ENCODE measurements around the gene IGFBPL1. TPM values are rescaled to one million over a fixed set of nuclear protein-coding genes. Genes with fewer than 3 reads are reported as not detected.

The IGFBPL1 gene
- total and polyA plus RNA-seq, 12 donors: not detected

- ATAC-seq: no peak
- 35 to 44% methylated on average over 1 of the region's 1 CpG for WGBS, 2 donors
- peaks cover 0 to 15% (median 7%) of the 10 kb centered on the region in 9 donors for H3K4me1 ChIP-seq
These were observed 37.2 kb downstream of the IGFBPL1 start for GRCh38 chr9:38387066-38387465.

DNA sequence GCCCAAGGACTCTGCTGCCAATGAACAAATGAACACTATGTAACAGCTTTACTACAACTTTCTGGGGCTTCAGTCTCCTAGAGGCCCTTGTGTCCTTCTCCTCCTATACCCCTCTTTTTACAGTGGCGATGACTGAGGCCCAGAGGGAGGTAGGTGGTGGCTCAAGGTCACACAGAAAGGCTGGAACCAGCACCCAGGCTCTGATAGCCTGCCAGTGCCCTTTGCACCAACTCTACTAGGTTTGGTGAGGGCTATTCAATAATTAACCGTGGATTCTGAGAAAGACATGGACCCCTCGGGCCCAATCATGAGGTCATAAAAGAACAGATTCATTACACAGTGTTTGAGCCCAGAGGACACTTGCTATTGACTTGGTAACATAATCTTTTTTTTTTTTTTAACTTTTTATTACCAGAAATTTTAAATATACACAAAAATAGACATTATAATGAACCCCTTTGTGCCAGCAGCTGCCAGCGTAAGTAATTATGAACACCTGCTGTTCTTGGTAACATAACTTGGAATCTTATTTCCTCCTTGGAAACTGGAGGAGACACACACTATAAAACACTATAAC is 37.8 kb downstream of the IGFBPL1 start:
- Histone ChIP-seq H3K27ac (no peak overlapping the region), H3K4me3 (no peak overlapping the region), H3K9me3 (peaks cover 0 to 16% (median 5%) of the 10 kb centered on the region in 11 donors), H3K36me3 (no peaks in the 10 kb centered on the region), H3K4me1 (peaks cover 0 to 11% (median 3%) of the 10 kb centered on the region in 9 donors), H3K27me3 (no peaks in the 10 kb centered on the region)
- TF ChIP-seq, protein P1, sequence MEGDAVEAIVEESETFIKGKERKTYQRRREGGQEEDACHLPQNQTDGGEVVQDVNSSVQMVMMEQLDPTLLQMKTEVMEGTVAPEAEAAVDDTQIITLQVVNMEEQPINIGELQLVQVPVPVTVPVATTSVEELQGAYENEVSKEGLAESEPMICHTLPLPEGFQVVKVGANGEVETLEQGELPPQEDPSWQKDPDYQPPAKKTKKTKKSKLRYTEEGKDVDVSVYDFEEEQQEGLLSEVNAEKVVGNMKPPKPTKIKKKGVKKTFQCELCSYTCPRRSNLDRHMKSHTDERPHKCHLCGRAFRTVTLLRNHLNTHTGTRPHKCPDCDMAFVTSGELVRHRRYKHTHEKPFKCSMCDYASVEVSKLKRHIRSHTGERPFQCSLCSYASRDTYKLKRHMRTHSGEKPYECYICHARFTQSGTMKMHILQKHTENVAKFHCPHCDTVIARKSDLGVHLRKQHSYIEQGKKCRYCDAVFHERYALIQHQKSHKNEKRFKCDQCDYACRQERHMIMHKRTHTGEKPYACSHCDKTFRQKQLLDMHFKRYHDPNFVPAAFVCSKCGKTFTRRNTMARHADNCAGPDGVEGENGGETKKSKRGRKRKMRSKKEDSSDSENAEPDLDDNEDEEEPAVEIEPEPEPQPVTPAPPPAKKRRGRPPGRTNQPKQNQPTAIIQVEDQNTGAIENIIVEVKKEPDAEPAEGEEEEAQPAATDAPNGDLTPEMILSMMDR (IDR thresholded peaks at IDR 0.05): no peak
- 93% methylated on average over 4 of the region's 4 CpGs for WGBS, 2 donors
- intact Hi-C loops (cut with DNase I): no loop called here
- DNase-seq (no peak), ATAC-seq (no peak)

More at GRCh38 chr9:38387066-38387465, 37.2 kb downstream of the IGFBPL1 start:
- TF ChIP-seq, protein P1 (IDR thresholded peaks at IDR 0.05): no peak
- intact Hi-C loops (cut with DNase I): no loop called here
- no peak overlapping the region for H3K27ac ChIP-seq
- H3K36me3 ChIP-seq: no peaks in the 10 kb centered on the region
- H3K27me3 ChIP-seq: peaks cover 0 to 3% (median 0%) of the 10 kb centered on the region in 7 donors
- DNase-seq: no peak
- H3K9me3 ChIP-seq: peaks cover 0 to 16% (median 5%) of the 10 kb centered on the region in 11 donors
- H3K4me3 ChIP-seq: no peak overlapping the region

DNA sequence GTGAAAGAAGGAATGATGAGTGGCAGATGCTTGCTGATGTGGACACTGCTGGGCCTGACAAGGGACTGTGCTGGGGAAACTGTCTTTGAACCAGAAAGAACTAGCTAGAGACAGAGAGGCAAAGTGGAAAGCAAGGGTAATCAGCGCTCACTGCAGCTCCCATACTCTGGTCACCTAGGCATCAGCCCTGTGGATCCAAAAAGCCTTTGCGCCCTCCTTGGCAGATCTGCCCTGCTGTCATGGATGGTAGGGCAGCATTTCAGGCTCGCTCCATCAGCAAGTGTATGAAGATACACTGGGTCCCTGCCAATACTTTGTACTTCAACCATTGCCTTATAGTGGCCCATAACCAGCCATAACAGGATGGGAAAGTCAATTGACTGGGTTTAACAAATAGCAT is 38.4 kb downstream of the IGFBPL1 start:
- no peak overlapping the region for H3K4me3 ChIP-seq
- H3K36me3 ChIP-seq: no peaks in the 10 kb centered on the region
- no peak for DNase-seq
- no peak for ATAC-seq
- intact Hi-C loops (cut with DNase I): no loop called here
- H3K27ac ChIP-seq: no peak overlapping the region
- peaks cover 0 to 15% (median 3%) of the 10 kb centered on the region in 9 donors for H3K4me1 ChIP-seq
- peaks cover 0 to 16% (median 5%) of the 10 kb centered on the region in 11 donors for H3K9me3 ChIP-seq
- TF ChIP-seq, protein P1 (IDR thresholded peaks at IDR 0.05): no peak
- H3K27me3 ChIP-seq: no peaks in the 10 kb centered on the region
- 89 to 95% methylated on average over 3 of the region's 3 CpGs for WGBS, 2 donors

DNA sequence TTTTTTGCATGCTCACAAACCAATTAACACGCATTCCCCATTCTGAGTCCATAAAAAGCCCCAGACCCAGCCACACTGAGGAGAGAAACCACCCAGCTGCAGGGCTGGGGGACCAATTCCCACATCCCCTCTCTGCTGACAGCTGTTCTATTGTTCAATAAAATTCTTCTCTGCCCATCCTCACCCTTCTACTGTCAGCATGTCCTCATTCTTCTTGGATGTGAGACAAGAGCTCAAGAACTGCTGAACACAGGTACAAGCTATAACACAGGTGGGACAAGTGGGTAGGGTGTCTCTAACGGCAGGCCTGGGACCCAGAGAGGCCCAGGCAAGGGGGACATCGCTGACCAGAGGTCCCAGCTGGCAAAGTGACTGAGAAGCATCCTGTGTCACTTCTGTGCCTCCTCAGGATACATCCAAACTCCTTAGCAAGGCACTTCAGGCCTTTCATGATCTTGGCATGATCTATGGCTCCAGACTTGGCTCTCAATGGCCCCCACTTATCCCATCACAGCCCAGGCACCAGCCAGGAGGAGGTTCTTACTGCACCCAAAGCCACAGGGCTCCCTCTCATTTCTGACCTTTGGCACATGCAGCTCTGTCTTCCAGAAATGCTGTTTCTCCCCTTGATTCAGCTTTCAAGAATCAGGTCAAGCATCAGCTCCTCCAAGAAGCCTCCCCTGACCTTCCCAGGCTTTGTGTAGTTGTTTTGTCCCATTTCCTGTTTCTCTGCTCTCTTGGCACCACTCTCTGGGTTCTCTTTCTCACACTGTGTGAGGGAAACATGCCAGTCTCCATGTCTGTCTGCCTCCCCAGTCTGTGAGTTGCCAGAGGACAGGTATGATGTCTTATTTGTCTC is 39.0 kb downstream of the IGFBPL1 start:
- ATAC-seq: no peak
- DNase-seq: no peak
- Histone ChIP-seq H3K27me3 (no peaks in the 10 kb centered on the region), H3K4me3 (no peak overlapping the region), H3K9me3 (peaks cover 0 to 16% (median 5%) of the 10 kb centered on the region in 11 donors), H3K4me1 (peaks cover 0 to 16% (median 5%) of the 10 kb centered on the region in 9 donors), H3K36me3 (no peaks in the 10 kb centered on the region), H3K27ac (no peak overlapping the region)
- intact Hi-C loops (cut with DNase I): no loop called here
- TF ChIP-seq, protein P1 (IDR thresholded peaks at IDR 0.05): no peak
- WGBS, 2 donors: 81 to 84% methylated on average over 3 of the region's 3 CpGs
